ENCODE measurements around the gene BIRC7.

The BIRC7 gene

DNA sequence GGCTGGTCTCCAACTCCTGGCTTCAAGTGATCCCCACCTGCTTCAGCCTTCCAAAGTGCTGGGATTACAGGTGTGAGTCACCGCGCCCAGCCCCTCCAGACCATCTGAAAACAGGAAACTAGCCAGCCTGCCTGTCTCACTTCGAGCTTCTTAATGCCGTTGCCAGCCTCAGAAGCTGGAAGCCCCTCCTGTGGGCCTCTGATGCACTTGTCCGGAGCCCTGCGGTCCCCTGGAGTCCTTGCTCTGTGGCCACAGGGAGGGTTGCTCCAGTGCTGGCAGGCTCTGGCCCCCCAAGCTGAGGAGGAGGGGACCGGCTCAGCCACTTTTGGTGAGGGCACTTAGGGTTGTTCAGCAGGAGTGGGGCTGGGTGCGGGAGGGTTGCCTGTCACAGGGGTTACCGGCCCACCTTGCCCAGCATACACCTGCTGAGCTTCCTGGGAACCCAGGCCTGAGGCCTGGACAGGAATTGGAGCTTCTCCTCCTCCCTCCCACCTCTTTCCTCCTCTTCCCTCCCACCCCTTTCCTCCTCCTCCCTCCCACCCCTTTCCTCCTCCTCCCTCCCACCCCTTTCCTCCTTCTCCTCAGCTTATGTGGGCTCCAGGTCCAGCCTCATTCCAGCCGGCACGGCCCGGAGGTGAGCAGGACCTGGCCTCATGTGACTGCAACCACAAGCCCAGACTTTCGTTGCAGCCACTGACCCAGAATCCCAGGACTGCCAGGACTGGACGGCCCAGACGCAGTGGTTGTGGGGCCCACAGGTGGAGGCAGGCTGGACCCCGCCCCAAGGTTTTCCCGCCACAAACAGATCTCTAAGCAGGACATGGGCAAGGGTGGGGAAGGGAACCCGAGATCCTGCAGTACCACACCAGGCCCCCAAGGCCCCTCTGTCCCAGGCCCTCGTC lies 9.4 kb upstream of the BIRC7 start:
- DNase-seq, result no peak

DNA sequence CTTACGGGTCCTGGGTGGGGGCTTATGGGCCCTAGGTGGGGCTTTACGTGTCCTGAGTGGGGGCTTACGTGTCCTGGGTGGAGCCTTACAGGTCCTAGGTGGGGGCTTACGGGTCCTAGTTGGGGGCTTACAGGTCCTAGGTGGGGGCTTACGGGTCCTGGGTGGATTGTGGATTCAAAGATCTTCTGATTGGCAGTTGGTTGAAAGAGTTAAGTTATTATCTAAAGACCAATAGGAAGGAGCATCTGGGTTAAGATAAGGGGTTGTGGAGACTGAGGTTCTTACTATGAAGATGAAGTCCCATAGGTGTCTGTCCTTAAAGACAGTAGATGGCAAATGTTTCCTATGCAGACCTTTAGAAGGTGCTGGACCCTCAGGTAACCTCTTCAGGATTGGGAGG lies 8.4 kb upstream of the BIRC7 start:
- DNase-seq, result no peak

DNA sequence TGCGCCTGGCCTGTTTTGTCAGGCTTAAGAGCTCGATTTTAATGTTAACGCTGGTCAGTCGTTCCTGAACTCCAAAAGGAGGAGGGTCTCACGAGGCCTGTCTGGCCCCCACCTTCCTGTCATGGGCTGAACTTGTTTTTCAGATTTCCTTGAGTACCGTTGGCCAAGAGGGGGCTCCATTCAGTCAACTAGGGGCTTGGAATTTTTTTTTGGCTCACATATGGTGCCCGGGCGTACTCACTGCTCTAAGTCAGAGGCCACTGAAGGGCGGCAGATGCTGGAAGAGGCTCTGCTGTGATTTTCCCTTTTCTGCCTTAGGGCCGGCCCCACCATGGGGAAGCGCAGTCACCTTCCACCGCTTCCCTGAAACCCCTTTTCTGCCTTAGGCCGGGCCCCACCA lies 6.9 kb upstream of the BIRC7 start:
- DNase-seq, result no peak

DNA sequence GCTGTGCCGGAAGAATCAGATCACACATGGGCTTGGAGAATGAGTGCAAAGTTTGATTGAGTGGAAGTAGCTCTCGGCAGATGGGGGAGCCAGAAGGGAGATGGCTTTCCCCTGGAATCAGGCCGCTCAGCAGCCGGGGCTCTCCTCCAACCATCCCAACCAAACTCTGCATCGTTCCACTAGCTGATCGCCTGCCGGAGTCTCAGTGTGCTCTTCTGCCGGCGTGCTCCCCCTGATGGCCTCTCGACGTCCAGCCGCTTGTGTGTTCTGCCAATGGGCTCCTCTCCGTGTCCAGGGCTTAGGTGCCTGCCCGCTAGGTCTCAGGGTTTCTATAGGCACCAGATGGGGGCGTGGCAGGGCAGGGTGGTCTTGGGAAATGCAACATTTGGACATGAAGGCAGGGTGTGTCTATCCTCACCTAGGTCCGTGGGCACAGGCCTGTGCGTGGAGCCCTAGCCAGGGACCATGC lies 4.9 kb upstream of the BIRC7 start:
- DNase-seq, result no peak

DNA sequence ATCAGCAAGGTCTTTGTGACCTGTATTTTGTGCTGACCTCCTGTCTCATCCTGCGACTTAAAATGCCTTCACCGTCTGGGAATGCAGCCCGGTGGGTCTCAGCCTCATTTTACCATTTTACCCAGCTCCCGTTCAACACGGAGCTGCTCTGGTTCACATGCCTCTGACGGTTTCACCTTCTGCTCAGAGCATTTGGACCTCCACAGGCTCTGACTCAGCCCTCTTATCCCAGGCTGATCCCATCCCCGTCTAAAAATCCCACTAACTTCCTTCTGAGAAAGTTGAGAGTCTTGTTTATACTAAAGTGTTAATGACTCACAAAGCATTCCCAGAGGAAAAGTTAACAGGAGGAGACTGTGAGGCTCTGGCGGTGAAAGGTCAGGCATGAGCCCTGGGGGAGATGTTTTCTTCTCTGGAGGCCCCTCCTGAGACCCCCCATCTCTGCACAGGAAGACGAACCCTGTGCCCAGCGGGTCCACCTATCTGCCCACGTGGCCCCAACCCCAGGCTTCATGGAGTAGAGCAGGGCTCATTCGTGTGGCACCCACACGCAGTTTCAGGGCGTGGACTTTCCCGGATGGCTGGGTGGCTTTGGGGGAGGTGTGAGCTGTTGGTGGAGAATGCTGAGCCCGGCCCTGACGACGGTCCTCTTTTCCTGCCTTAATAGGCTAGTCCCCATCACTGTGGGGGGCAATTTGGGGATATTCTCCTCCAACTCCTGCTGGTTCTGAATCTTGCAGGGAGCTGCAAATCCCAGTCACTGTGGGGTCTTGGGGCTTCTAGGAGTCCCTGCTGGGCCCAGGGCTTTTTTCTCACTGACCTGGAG lies 3.3 kb upstream of the BIRC7 start:
- no peak for DNase-seq

DNA sequence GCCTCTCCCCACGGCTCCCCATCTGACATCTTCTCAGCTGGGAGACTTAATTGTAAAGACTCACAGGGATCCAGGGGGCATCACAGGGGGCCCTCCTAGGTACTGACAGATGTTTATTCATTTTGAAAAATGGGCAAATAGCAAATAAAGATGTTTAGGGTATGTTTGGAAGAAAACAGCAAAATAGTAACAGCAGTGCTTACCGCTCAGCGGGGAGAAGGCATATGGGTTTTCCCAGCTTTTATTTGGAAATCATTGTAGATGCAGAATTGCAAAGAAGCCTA lies 2.7 kb upstream of the BIRC7 start:
- DNase-seq, result no peak

DNA sequence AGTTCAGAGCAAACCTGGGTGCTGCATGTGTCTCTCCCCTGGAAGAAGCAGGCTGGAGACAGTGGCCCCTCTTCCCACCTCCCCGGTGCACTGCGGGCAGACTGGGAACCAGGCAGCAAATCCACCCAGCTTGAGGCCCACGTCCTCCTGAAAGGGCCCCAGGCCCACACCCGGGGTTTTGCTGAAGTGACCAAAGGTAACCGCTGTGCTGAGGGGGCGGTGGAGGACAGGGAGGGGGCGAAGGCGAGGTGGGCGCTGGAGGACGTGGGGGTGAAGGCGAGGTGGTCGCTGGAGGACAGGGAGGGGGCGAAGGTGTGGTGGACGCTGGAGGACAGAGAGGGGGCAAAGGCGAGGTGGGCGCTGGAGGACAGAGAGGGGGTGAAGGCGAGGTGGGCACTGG lies 1.8 kb upstream of the BIRC7 start:
- no peak for DNase-seq

DNA sequence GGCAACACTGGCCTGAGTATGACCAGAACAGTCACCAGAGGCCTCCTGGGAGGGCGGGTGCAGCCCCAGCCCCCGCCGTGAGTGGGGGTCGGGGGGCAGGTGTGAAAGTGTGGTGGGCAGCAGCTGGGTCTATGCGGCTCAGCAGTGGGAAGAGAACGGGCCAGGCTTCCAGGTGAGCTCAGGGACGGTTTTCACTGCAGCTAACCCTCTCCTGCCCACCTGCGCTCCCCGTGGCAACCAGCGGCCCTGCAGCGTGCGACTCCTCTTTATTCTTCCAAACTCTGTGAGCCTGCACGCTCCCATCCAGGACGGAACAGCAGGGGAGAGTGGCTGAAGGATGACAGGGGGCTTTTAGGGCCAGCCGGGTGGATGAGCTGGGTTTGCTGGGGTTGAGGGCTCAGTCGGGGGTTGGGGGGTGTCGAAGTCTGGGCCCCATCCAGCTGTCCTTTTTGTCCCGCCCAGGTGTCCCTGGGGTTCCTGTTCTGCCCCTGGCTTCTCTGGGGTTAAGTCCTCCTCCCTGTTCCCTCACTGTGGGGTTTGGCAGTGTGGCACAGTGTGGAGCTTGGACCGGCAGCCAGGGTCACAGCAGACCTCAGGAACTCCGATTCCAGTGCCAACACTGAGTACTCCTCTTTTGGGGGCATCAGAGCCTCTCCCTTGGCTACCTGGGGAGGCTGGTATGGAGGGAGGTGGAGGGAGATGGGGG lies 859 bp upstream of the BIRC7 start:
- no peak for DNase-seq

DNA sequence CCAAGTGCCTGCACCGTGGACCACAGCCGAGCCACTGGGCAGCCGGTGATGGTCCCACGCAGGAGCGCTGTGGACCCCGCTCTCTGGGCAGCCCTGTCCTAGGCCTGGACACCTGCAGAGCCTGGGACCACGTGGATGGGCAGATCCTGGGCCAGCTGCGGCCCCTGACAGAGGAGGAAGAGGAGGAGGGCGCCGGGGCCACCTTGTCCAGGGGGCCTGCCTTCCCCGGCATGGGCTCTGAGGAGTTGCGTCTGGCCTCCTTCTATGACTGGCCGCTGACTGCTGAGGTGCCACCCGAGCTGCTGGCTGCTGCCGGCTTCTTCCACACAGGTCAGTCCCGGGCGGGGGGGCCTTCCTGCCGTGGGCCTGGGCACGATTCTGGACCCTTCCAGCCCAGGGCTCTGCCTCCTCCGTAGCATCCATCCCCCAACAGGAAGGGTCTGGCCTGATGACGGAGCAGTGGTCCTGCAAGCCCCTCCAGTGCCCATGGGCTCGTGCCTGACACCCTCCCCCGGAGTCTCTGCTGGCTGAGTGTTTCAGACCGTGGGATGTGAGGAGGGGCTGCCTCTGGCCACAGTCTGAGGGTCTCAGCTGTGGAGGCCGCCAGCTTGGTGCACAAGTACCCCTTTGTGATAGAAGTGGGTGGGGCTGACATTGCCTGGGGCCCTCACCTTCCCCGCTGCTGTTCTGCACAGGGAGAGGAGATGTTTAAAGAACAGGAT lies 572 bp downstream of the BIRC7 start:
- no peak for DNase-seq

DNA sequence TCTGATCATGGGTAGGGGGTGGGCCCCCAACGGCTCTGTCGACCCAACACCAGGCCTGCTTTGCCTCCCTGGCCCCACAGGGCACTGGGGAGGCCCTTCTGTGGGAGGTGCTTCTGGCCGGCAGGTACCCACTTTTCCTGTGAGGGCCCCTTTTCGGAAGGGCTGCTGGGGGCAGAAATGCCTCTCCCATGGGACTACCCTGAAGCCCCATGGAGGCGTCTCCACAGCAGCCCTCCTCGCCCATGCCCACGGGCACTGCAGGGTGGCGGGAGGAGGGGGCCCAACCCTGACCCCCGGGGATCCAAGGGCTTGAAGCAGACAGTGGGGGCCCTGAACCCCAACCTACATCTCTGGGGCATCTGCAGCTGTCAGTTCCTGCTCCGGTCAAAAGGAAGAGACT lies 2.3 kb downstream of the BIRC7 start:
- DNase-seq, result no peak

DNA sequence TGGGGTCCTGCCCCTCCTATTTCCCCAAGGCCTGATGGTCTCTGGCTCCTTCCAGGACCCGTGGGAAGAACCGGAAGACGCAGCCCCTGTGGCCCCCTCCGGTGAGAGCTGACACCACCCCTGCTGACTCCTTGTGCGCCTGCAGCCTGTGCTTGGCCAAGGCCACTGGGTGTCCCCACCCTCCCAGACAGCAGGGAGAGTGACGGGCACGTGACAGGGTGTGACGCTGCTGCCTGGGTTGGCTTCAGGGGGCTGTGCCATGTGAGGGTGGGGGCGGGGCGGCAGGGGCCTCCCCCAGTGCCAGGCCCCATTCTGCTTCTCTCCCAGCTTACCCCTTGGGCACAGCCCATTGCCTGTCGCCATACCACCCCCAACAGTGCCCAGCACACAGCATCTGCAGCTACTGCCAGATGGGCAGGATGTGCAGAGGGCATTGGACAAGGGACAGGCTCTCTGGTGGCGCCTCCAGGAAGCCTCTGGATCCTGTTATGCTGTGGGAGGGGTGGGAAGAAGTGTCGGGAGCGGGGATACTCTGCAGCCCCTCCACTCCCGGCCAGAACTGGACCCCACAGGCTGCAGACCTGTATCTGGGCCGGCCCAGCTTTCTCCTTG lies 2.9 kb downstream of the BIRC7 start:
- no peak for DNase-seq

DNA sequence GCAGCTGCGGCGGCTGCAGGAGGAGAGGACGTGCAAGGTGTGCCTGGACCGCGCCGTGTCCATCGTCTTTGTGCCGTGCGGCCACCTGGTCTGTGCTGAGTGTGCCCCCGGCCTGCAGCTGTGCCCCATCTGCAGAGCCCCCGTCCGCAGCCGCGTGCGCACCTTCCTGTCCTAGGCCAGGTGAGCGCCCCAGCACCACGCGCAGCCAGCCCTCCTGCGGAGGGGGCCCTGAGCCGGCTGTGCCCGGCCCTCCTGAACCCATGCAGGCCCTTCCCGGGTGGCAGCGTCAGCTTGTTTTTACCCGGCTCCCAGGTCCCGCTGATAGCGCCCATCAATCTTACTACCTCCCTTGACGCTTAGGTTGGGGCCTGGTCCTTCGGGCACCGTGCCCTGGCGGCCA lies 3.7 kb downstream of the BIRC7 start:
- DNase-seq, result no peak

DNA sequence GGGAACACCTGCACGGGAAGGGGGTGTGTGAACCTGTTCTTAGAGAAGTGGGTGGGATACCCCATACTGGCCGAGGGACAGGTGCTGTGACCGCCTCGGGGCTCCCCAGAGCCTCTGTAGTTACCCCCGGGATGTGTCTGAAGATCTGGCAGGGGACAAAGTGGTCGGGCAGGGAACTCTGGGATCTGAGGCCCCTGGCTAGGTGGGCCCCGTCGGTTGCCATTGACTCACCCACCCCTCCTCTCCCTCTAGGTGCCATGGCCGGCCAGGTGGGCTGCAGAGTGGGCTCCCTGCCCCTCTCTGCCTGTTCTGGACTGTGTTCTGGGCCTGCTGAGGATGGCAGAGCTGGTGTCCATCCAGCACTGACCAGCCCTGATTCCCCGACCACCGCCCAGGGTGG lies 4.3 kb downstream of the BIRC7 start:
- DNase-seq, result no peak

DNA sequence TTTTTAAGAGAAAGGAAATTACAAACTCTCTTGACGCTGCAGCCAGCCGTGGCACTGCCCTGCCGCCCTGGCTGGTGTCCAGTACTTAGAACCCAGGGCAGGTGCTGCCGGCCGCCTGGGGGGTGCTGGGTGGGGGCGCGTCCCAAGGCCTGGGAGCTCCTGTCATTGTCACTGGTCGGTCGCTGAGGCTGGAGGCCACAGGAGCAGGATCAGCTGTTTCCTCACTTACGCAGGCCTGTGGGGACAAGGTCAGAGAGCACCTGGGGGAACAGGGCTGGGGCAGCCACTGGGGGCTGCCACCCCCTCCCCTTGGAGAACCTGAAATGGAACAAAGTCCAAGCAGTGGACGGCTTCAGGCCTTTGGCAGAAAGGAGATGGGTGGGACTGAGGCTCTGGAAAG lies 5.6 kb downstream of the BIRC7 start:
- no peak for DNase-seq

DNA sequence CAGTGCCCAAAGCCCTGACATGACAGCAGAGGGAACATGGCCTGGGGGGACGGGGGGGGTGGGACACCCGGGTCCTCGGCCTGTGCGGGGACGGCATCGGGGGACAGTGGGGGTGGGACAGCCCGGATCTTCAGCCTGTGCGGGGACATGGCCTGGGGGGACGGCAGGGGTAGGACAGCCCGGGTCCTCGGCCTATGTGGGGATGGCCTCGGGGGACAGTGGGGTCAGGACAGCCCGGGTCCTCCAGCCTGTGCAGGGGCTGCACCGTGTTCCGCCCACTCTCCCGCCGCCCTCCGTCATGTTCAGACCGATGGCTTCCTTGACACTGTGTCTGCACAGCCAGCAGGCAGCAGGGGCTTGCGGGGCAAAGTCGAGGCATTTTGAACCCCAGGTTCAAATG lies 7.0 kb downstream of the BIRC7 start:
- DNase-seq, result no peak

DNA sequence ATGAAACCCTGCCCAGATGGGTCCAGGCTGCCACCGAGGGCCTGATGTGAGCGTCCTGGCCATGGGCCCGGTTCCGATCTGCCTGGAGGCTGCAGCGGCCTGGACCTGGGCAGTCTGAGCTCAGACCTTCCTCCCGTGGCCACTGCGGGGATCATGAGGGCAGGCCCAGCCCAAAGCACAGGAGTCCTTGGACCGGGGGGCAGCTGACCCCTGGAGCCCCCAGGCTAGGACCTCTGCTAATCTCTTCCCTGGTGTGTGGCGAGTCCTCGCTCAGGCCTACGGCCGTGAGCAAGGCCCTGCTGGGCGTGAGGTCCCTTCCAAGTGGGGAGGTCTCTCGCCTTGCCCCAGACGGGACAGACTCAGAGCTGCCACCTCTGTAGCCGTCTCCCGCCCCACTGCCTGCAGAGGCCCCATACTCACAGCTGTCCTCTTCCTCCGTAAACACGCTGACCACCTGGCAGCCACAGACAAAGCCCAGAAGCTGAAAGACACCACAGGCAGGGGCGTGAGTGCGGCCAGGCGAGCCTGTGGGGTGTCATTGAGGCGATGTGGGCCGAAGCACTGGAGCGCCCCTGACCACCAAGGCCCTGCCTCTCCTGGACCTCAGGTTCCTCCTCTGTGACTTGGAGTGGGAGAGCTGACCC lies 8.0 kb downstream of the BIRC7 start:
- no peak for DNase-seq

DNA sequence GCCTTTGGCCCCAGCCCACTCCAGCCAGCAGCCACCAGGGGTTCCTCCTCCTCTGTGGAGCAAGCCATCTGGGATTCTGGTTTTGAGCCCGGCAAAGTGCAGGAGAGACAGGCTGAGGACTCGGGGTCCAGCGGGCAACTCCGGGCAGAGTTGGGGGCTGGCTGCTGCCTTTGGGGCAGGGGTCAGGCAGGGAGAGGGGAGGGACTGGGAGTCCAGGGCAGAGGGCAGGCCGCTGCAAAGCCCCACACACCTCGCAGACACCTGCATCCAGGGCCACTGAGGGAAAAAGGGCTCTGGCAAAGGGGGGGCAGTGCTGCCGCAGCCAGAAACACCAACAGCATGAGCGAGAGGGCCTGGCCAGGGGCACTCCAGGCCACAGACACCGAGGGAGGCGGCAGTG lies 8.8 kb downstream of the BIRC7 start:
- no peak for DNase-seq

DNA sequence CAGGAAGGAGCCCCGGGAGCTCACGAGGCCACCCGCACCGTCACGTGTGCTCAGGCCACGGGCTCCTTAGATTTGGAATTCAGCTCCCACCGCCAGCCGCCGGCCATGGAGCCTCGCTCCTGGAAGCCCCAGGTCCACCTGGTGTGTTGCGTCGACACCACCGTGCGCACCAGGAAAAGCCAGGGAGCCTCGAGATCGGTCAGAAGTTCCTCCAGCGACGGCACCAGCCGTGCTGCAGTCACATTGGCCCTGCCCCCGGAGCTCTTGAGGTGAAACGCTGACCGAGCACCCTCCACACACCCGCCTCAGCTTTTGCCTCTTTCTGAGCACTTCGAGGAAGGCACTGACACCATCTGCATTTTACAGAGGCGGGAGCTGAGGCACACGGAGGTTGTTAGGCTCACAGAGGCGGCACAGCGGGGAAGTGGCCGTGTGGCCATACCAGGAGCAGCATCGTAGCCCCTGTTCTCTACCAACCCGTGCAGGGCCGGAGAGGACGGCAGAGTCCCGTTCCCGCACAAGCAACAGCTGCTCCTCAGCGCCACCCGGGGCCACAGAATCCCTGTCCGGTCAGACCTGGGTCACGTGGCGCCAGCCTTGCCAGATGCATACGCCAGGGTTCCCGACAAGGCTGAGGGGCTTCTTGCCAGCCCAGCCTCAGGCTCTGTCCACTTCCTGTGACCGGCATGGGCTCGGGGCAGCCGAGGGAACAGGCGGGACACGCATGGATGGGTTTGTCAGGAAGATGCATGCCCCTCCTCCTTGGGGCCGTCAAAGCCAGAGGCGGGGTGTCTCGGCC lies 11.0 kb downstream of the BIRC7 start:
- no peak for DNase-seq

DNA sequence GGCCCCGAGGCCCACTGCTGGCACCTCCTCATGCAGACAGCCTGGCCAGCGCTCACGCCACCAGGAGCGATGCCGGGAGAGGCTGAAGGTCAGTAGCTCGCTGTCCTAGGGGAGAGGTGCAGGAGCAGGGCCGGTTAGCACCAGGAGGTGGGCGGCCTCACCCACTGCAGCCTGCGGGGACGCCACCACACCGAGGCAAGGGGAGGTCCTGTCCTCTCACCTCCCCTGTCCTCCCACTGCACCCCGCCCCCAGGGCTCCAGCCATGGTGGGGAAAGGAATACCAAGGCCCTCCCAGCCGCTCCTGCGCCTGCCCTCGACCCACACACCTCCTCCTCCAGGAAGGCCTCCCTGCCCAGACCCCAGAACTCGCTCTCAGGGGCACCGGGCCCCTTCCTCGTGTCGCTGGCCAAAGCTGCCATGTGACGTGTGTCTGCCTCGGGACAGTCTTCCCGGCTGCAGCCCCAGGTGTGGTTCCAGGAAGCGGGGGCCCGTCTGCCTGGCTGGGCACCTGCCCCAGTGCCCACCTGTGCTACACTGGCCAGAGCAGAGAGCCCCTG lies 12.0 kb downstream of the BIRC7 start:
- no peak for DNase-seq

DNA sequence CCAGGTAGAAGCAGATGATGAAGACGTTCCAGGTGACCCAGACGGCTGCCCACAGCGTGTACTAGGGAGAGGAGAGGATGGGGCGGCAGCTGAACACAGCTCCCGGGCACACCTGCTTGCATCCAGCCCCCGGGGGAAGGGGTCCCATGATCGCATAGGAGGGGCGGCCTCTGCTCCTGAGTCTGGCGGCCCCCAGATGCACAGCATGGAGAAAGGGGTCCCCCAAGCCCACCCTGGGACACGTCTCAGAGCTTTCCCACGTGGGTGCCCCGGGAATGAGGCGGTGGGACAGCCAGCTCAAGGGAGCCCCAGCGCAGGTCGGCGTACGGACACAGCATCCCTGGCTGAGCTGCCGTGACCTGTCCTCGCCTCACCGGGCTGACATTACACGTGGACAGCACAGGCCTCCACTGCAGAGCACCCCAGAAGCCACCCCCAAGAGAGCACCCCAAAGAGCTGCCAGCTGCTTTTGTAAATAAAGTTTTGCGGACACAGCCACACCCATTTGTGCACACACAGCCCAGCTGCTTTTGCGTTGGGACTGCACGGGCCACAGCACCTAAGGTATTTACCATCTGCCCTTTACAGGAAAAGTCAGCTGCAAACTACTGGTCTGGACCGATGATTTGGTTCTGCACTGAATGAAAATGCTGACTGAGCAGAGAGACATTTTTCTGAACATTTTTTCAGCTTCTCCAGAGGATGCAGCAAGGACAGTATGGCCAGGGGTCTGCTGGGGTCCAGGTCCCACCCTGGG lies 13.3 kb downstream of the BIRC7 start:
- no peak for DNase-seq

Measured in cerebellar nuclear complex (tissue), 1 donor.